H1 (cell line): ENCODE results near the gene RPSA. TPM values are rescaled to one million over a fixed set of nuclear protein-coding genes. Genes with fewer than 3 reads are reported as not detected.

Source experiments
- CTCF ChIA-PET: fragments of 300-600 bp; sonication (Branson Sonifier 250); formaldehyde crosslinking; loops from one replicate; lab custom pipeline; 2021; ENCODE audit not compliant: partially characterized antibody; lab: Charles Lee
- POLR2A ChIA-PET: fragments of 300-600 bp; sonication (Branson Sonifier 250); formaldehyde crosslinking; loops from one replicate; lab custom pipeline; 2021; ENCODE audit warnings: inconsistent platforms; ENCODE audit not compliant: partially characterized antibody; lab: Charles Lee
- DNase-seq, 2 experiments: peaks; one replicate each; pipeline versions ENCODE4 v3.0.0 to v3.0.0-alpha.2; 2010 to 2022; ENCODE audit warnings: low spot score in 2 of 2, low read depth in 1 of 2, mixed read lengths in 1 of 2
- FAIRE-seq: peaks from 2 replicates; lab custom pipeline; 2011; peaks lifted over from hg19 to GRCh38; lab: Jason Lieb, UNC
- H2AFZ ChIP-seq: 2 replicates; pipeline ENCODE4 v1.8.1; 2012; ENCODE audit warnings: low read length, inconsistent platforms
- H2AK5ac ChIP-seq: 2 replicates; pipeline ENCODE4 v1.6.1; 2013; ENCODE audit warnings: low read depth, low read length
- H2BK120ac ChIP-seq: replicated peaks from 2 replicates; pipeline ENCODE3; 2013; ENCODE audit warnings: low read depth, low read length, inconsistent platforms
- H2BK12ac ChIP-seq: 2 replicates; pipeline ENCODE4 v1.6.1; 2013; ENCODE audit warnings: low read depth, low read length
- H2BK15ac ChIP-seq: 2 replicates; pipeline ENCODE4 v1.6.1; 2013; ENCODE audit warnings: low read length
- H2BK20ac ChIP-seq: 2 replicates; pipeline ENCODE4 v1.6.1; 2013; ENCODE audit warnings: low read length
- H2BK5ac ChIP-seq: 2 replicates; pipeline ENCODE4 v1.6.1; 2013; ENCODE audit warnings: low read depth, low read length
- H3K14ac ChIP-seq: 2 replicates; pipeline ENCODE4 v1.6.1; 2013; ENCODE audit warnings: inconsistent platforms; ENCODE audit not compliant: insufficient read length
- H3K18ac ChIP-seq: 2 replicates; pipeline ENCODE4 v1.6.1; 2013; ENCODE audit warnings: low read length; ENCODE audit errors: extremely low read depth
- H3K23ac ChIP-seq: 2 replicates; pipeline ENCODE4 v1.6.1; 2013; ENCODE audit warnings: inconsistent platforms; ENCODE audit not compliant: insufficient read length
- H3K23me2 ChIP-seq: 2 replicates; pipeline ENCODE4 v1.6.1; 2013; ENCODE audit warnings: low read depth, low read length
- H3K27ac ChIP-seq: 2 replicates; pipeline ENCODE4 v1.6.1; 2011; ENCODE audit warnings: low read depth, low read length, inconsistent platforms
- H3K27me3 ChIP-seq, 4 experiments: replicated peaks in 1 of 4; 1 replicate in 1 of 4; 2 replicates in 3 of 4; pipeline versions ENCODE4 v1.6.1 to v1.8.1; 2011 to 2013; ENCODE audit warnings: low read length in 3 of 4, mild to moderate bottlenecking in 3 of 4, inconsistent platforms in 2 of 4, mixed read lengths in 2 of 4, moderate library complexity in 1 of 4; ENCODE audit not compliant: control insufficient read depth in 3 of 4, insufficient read depth in 3 of 4; ENCODE audit errors: extremely low read depth in 1 of 4
- H3K36me3 ChIP-seq, 4 experiments: 2 replicates each; pipeline versions ENCODE4 v1.6.1 to v1.8.1; 2011 to 2013; ENCODE audit warnings: mild to moderate bottlenecking in 4 of 4, low read length in 3 of 4, moderate library complexity in 2 of 4, control low read depth in 1 of 4, inconsistent platforms in 1 of 4; ENCODE audit not compliant: insufficient read depth in 4 of 4, control insufficient read depth in 2 of 4
- H3K4ac ChIP-seq: replicated peaks from 2 replicates; pipeline ENCODE3; 2013; ENCODE audit warnings: low read length, low read depth, mixed read lengths, inconsistent platforms; ENCODE audit not compliant: insufficient read length
- H3K4me1 ChIP-seq, 4 experiments: replicated peaks in 1 of 4; 1 replicate in 1 of 4; 2 replicates in 3 of 4; pipeline versions ENCODE4 v1.6.1 to v1.8.1; 2011 to 2013; ENCODE audit warnings: low read length in 3 of 4, inconsistent platforms in 2 of 4, mixed read lengths in 1 of 4; ENCODE audit not compliant: insufficient read depth in 4 of 4, control insufficient read depth in 3 of 4
- H3K4me2 ChIP-seq, 2 experiments: 2 replicates each; pipeline versions ENCODE4 v1.6.1 to v1.8.1; 2011 to 2013; ENCODE audit warnings: low read depth in 2 of 2, low read length in 2 of 2, control low read depth in 1 of 2, inconsistent platforms in 1 of 2, mild to moderate bottlenecking in 1 of 2; ENCODE audit not compliant: insufficient read depth in 1 of 2
- H3K4me3 ChIP-seq, 4 experiments: fragments of 200-600, 300-600 bp in 1 of 4; sonication (generic), shearing (Covaris generic), sonication (Bioruptor Twin) in 1 of 4; 2 replicates each; pipeline versions ENCODE4 v1.5.1 to v1.8.1; 2011 to 2016; ENCODE audit warnings: low read length in 4 of 4, low read depth in 3 of 4, control low read depth in 2 of 4, inconsistent platforms in 2 of 4, mild to moderate bottlenecking in 2 of 4, mixed read lengths in 1 of 4, moderate library complexity in 1 of 4; ENCODE audit not compliant: insufficient read depth in 2 of 4; ENCODE audit errors: extremely low read depth in 1 of 4
- H3K56ac ChIP-seq: replicated peaks from 2 replicates; pipeline ENCODE3; 2013; ENCODE audit warnings: low read depth, mild to moderate bottlenecking, mixed read lengths, low read length, inconsistent platforms; ENCODE audit not compliant: insufficient read length
- H3K79me1 ChIP-seq: 2 replicates; pipeline ENCODE4 v1.6.1; 2013; ENCODE audit warnings: low read depth, low read length, control low read depth
- H3K79me2 ChIP-seq, 2 experiments: 2 replicates each; pipeline versions ENCODE4 v1.6.1 to v1.8.1; 2012 to 2013; ENCODE audit warnings: low read length in 2 of 2, mild to moderate bottlenecking in 2 of 2, inconsistent platforms in 1 of 2; ENCODE audit not compliant: insufficient read depth in 2 of 2, control insufficient read depth in 1 of 2
- H3K9ac ChIP-seq, 4 experiments: replicated peaks in 1 of 4; 1 replicate in 1 of 4; 2 replicates in 3 of 4; pipeline versions ENCODE4 v1.6.1 to v1.8.1; 2011 to 2013; ENCODE audit warnings: low read depth in 3 of 4, low read length in 3 of 4, control low read depth in 2 of 4, mild to moderate bottlenecking in 2 of 4, moderate library complexity in 2 of 4, inconsistent platforms in 1 of 4; ENCODE audit errors: extremely low read depth in 1 of 4
- H3K9me3 ChIP-seq, 2 experiments: 2 replicates each; pipeline versions ENCODE4 v1.6.1 to v1.8.1; 2012 to 2013; ENCODE audit warnings: mild to moderate bottlenecking in 2 of 2, moderate library complexity in 2 of 2, control low read depth in 1 of 2, inconsistent platforms in 1 of 2, low read depth in 1 of 2, low read length in 1 of 2, mixed read lengths in 1 of 2; ENCODE audit not compliant: insufficient read depth in 2 of 2
- H4K20me1 ChIP-seq, 2 experiments: replicated peaks in 1 of 2; 2 replicates each; pipeline versions ENCODE3 to v1.8.1; 2011 to 2013; ENCODE audit warnings: inconsistent platforms in 2 of 2, low read length in 2 of 2, mild to moderate bottlenecking in 1 of 2; ENCODE audit not compliant: insufficient read depth in 2 of 2, control insufficient read depth in 1 of 2
- H4K5ac ChIP-seq: 2 replicates; pipeline ENCODE4 v1.6.1; 2013; ENCODE audit warnings: low read length, low read depth, mixed read lengths, inconsistent platforms; ENCODE audit not compliant: insufficient read length
- H4K8ac ChIP-seq: 2 replicates; pipeline ENCODE4 v1.8.0; 2013; ENCODE audit warnings: mild to moderate bottlenecking, moderate library complexity, low read length, inconsistent platforms; ENCODE audit not compliant: insufficient read depth; ENCODE audit errors: extremely low read depth
- H4K91ac ChIP-seq: replicated peaks from 2 replicates; pipeline ENCODE3; 2013; ENCODE audit warnings: low read length, mixed read lengths, inconsistent platforms; ENCODE audit not compliant: insufficient read length
- CTBP2 ChIP-seq: IDR thresholded peaks from 2 replicates; pipeline ENCODE4 v1.7.0; 2011; ENCODE audit warnings: borderline replicate concordance, mild to moderate bottlenecking, moderate library complexity, mixed read lengths, low read length; ENCODE audit not compliant: insufficient read depth, insufficient read length
- KDM4A ChIP-seq: IDR thresholded peaks from one replicate; pipeline ENCODE4 v1.7.1; 2012; ENCODE audit warnings: low read depth, mild to moderate bottlenecking, moderate library complexity, low read length, inconsistent platforms; ENCODE audit not compliant: severe bottlenecking
- WGBS, 2 experiments: shearing (Covaris generic) in 1 of 2; methylation state at CpG; one replicate each; pipeline versions ENCODE4 v1.1.6 to v1.1.7; 2013 to 2015; ENCODE audit warnings: low lambda C conversion rate in 2 of 2, mixed read lengths in 2 of 2, inconsistent platforms in 1 of 2, low coverage in 1 of 2, missing lambda C conversion rate in 1 of 2; ENCODE audit not compliant: insufficient replicate concordance in 2 of 2, insufficient coverage in 1 of 2, insufficient read length in 1 of 2; ENCODE audit errors: extremely low coverage in 1 of 2, missing lambda C conversion rate in 1 of 2; 5-methylcytosine and 5-hydroxymethylcytosine counted together
- polyA plus RNA-seq, 7 experiments: library from polyadenylated mRNA; depleted of rRNA in 3 of 7; stranded (reverse) in 5 of 7; unstranded in 2 of 7; fragments of >200 nt in 5 of 7; fragments of 200-250 nt in 2 of 7; gene quantifications; 1 replicate in 5 of 7; 2 replicates in 1 of 7; 4 replicates in 1 of 7; pipeline versions ENCODE4 v1.2.1 to v1.2.3, GENCODE V29; 2011 to 2013; ENCODE audit warnings: missing spikeins in 2 of 7, mixed read lengths in 2 of 7
- total RNA-seq: library from RNA; stranded (reverse); fragmentation: NEBNext Ultra II Directional; extraction: Animal tissue kit (Norgen Biotek cat#: 25700); gene quantifications from 2 replicates; pipeline ENCODE4 v1.2.1, GENCODE V29; 2021

Gene RPSA
- total and polyA plus RNA-seq, 2 of the 8 experiments (the other 6 are each of a cell fraction or from before 2014, with no cell fraction given) = 2,661 to 7,468 TPM

GRCh38 chr3:39381432-39381831 lies 25.1 kb upstream of the RPSA start:
- no peak overlapping the region for H4K5ac ChIP-seq
- no peak overlapping the region; a peak in 2 of 7 replicates for H3K9ac ChIP-seq
- H3K79me2 ChIP-seq = peaks cover 15 to 26% of the 10 kb centered on the region in 2 experiments
- no peaks in the 10 kb centered on the region; the same call in 1 of the 2 replicates for H3K23me2 ChIP-seq
- H3K27me3 ChIP-seq = no peaks in the 10 kb centered on the region
- no peak overlapping the region for H3K56ac ChIP-seq
- no peak overlapping the region for H2BK20ac ChIP-seq
- H2BK12ac ChIP-seq = no peak overlapping the region
- H2BK5ac ChIP-seq = no peak overlapping the region
- no peak overlapping the region for H3K23ac ChIP-seq
- no peak overlapping the region for H3K4ac ChIP-seq
- peaks cover 6 to 8% of the 10 kb centered on the region in 2 experiments for H4K20me1 ChIP-seq
- no peak overlapping the region for H4K8ac ChIP-seq
- no peak overlapping the region for H3K27ac ChIP-seq
- H2BK15ac ChIP-seq = no peak overlapping the region
- ChIA-PET POLR2A (interaction anchor here (33.7 kb wide), 1 partner anchor 29 kb away, joined by 771 read pairs; the partner anchor contains the start of gene RPSA), CTCF (interaction anchor here (11.5 kb wide), 1 partner anchor 88 kb away, joined by 169 read pairs; no protein-coding TSS in a partner anchor)
- 93% methylated on average over 3 of the region's 3 CpGs; no CpG with 5 or more reads in 1 of the 2 experiments for WGBS, 2 experiments
- no peak overlapping the region for H3K4me3 ChIP-seq
- H3K9me3 ChIP-seq = no peaks in the 10 kb centered on the region
- FAIRE-seq = no peak
- H3K18ac ChIP-seq = no peak overlapping the region
- no peak overlapping the region for H2AFZ ChIP-seq
- H4K91ac ChIP-seq = no peak overlapping the region
- H3K36me3 ChIP-seq = no peaks in the 10 kb centered on the region
- no peak overlapping the region for H3K14ac ChIP-seq
- peaks cover 3 to 11% (median 5%) of the 10 kb centered on the region in 4 experiments for H3K4me1 ChIP-seq
- H3K79me1 ChIP-seq = peaks cover 1% of the 10 kb centered on the region
- TF ChIP-seq KDM4A = no peak
- TF ChIP-seq CTBP2 = no peak
- no peak overlapping the region for H2BK120ac ChIP-seq
- H2AK5ac ChIP-seq = no peak overlapping the region
- no peak overlapping the region for H3K4me2 ChIP-seq
- no peak for DNase-seq
